Small intestine (tissue), 7 donors: ENCODE data around the gene HOXA6. TPM values are rescaled to one million over a fixed set of nuclear protein-coding genes. Genes with fewer than 3 reads are reported as not detected.

ENCODE experiments used
- DNase-seq, 2 donors: peaks; one replicate each; pipeline versions ENCODE4 v3.0.0 to v3.0.0-alpha.2; 2013
- FAIRE-seq: peaks from 2 replicates; lab custom pipeline; 2012; peaks lifted over from hg19 to GRCh38; lab: Jason Lieb, UNC
- H3K27ac ChIP-seq, 3 donors: one replicate each; pipeline ENCODE4 v1.5.1; 2013; ENCODE audit warnings: low read length in 2 of 3, mild to moderate bottlenecking in 2 of 3, control low read depth in 1 of 3, inconsistent platforms in 1 of 3, low read depth in 1 of 3, moderate library complexity in 1 of 3
- H3K27me3 ChIP-seq, 3 donors: one replicate each; pipeline ENCODE4 v1.6.1; 2013; ENCODE audit warnings: low read length in 3 of 3, inconsistent platforms in 1 of 3; ENCODE audit not compliant: control insufficient read depth in 3 of 3, insufficient read depth in 3 of 3
- H3K36me3 ChIP-seq, 3 donors: one replicate each; pipeline ENCODE4 v1.6.1; 2013; ENCODE audit warnings: low read length in 3 of 3, inconsistent platforms in 1 of 3, low read depth in 1 of 3, mild to moderate bottlenecking in 1 of 3, moderate library complexity in 1 of 3; ENCODE audit not compliant: control insufficient read depth in 3 of 3, insufficient read depth in 2 of 3
- H3K4me1 ChIP-seq, 3 donors: one replicate each; pipeline ENCODE4 v1.6.1; 2013; ENCODE audit warnings: low read length in 2 of 3, inconsistent platforms in 1 of 3, low read depth in 1 of 3, mild to moderate bottlenecking in 1 of 3, moderate library complexity in 1 of 3; ENCODE audit not compliant: control insufficient read depth in 3 of 3, insufficient read depth in 2 of 3
- H3K4me3 ChIP-seq, 3 donors: one replicate each; pipeline ENCODE4 v1.5.1; 2013; ENCODE audit warnings: low read length in 3 of 3, control low read depth in 1 of 3, inconsistent platforms in 1 of 3, low read depth in 1 of 3, mild to moderate bottlenecking in 1 of 3, moderate library complexity in 1 of 3
- H3K9me3 ChIP-seq, 2 donors: one replicate each; pipeline ENCODE4 v1.6.1; 2013; ENCODE audit warnings: low read depth in 1 of 2, low read length in 1 of 2; ENCODE audit not compliant: control insufficient read depth in 2 of 2, insufficient read depth in 1 of 2
- WGBS, 3 donors: extraction: QIAGEN DNeasy Blood & Tissue Kit; methylation state at CpG; one replicate each; pipeline ENCODE4 v1.1.7; 2013; 5-methylcytosine and 5-hydroxymethylcytosine counted together
- polyA plus RNA-seq, 4 donors: library from polyadenylated mRNA; stranded (reverse) in 3 of 4; unstranded in 1 of 4; fragments of 200-250 nt in 3 of 4; fragments of 120-200 nt in 1 of 4; gene quantifications; one replicate each; pipeline versions ENCODE4 v1.2.1 to v1.2.3, GENCODE V29; 2013
- donor health status: healthy with polysubstance abuse.
- donor health status: control.
- donor health status: control.
- donor health status: Bipolar disorder and iron deficiency.
- donor health status: healthy.

Gene HOXA6
- polyA plus RNA-seq, 4 donors, result 0.46 to 29.7 (median 0.81) TPM; not detected in 1

- DNase-seq (no peak), FAIRE-seq (no peak)
- no peaks in the 10 kb centered on the region for H3K9me3 ChIP-seq
- peaks cover 0 to 4% (median 0%) of the 10 kb centered on the region in 3 donors for H3K36me3 ChIP-seq
- peak overlapping the region in 1 of 3 donors; percentile 61 for H3K27ac ChIP-seq
- peaks cover 0 to 6% (median 0%) of the 10 kb centered on the region in 3 donors for H3K27me3 ChIP-seq
- 71 to 79% (median 76%) methylated on average over 2 of the region's 2 CpGs for WGBS, 3 donors
- H3K4me1 ChIP-seq, result peaks cover 0 to 59% (median 9%) of the 10 kb centered on the region in 3 donors
- no peak overlapping the region for H3K4me3 ChIP-seq
These were observed 15.4 kb downstream of the HOXA6 start for GRCh38 chr7:27132214-27132613.

- no peak for FAIRE-seq
These were observed 16.2 kb downstream of the HOXA6 start for GRCh38 chr7:27131390-27131819.

GRCh38 chr7:27130540-27131389 lies 16.8 kb downstream of the HOXA6 start, which contains the start of gene HOXA4:
TSS of gene HOXA4 (minus strand) at chr7:27130757. CDS start at chr7:27130733, 24 bp downstream.
- FAIRE-seq (no peak), DNase-seq (peak; percentile 84 to 96)
- Histone ChIP-seq H3K36me3 (peaks cover 0 to 4% (median 0%) of the 10 kb centered on the region in 3 donors), H3K4me1 (peaks cover 0 to 54% (median 11%) of the 10 kb centered on the region in 3 donors), H3K9me3 (no peaks in the 10 kb centered on the region), H3K27ac (peak within 1 kb of the TSS; percentile 63 to 87 (median 85)), H3K4me3 (peak within 1 kb of the TSS; percentile 45 to 85 (median 70)), H3K27me3 (peaks cover 0 to 6% (median 0%) of the 10 kb centered on the region in 3 donors)
- WGBS, 3 donors, result 4 to 14% (median 6%) methylated on average over 56 to 67 of the region's 67 CpGs

More at GRCh38 chr7:27131390-27131819, 16.2 kb downstream of the HOXA6 start:
- Histone ChIP-seq H3K27ac (peak overlapping the region; percentile 63 to 87 (median 85)), H3K4me1 (peaks cover 0 to 54% (median 9%) of the 10 kb centered on the region in 3 donors), H3K36me3 (peaks cover 0 to 4% (median 0%) of the 10 kb centered on the region in 3 donors), H3K4me3 (peak overlapping the region in 2 of 3 donors; percentile 70 to 85), H3K27me3 (peaks cover 0 to 6% (median 0%) of the 10 kb centered on the region in 3 donors), H3K9me3 (no peaks in the 10 kb centered on the region)
- DNase-seq, result no peak
- 44 to 52% (median 46%) methylated on average over 12 of the region's 12 CpGs for WGBS, 3 donors

- DNase-seq, result peak; percentile 68 to 80
- no peaks in the 10 kb centered on the region for H3K9me3 ChIP-seq
- H3K27me3 ChIP-seq, result peaks cover 0 to 6% (median 0%) of the 10 kb centered on the region in 3 donors
- peaks cover 0 to 55% (median 11%) of the 10 kb centered on the region in 3 donors for H3K4me1 ChIP-seq
- no peak for FAIRE-seq
- H3K4me3 ChIP-seq, result peak overlapping the region; percentile 35 to 85 (median 70)
- peak overlapping the region; percentile 30 to 78 (median 71) for H3K27ac ChIP-seq
- WGBS, 3 donors, result 9 to 21% (median 15%) methylated on average over 41 to 72 of the region's 72 CpGs
- peaks cover 0 to 4% (median 0%) of the 10 kb centered on the region in 3 donors for H3K36me3 ChIP-seq
These were observed 17.6 kb downstream of the HOXA6 start for GRCh38 chr7:27129729-27130539.

DNA sequence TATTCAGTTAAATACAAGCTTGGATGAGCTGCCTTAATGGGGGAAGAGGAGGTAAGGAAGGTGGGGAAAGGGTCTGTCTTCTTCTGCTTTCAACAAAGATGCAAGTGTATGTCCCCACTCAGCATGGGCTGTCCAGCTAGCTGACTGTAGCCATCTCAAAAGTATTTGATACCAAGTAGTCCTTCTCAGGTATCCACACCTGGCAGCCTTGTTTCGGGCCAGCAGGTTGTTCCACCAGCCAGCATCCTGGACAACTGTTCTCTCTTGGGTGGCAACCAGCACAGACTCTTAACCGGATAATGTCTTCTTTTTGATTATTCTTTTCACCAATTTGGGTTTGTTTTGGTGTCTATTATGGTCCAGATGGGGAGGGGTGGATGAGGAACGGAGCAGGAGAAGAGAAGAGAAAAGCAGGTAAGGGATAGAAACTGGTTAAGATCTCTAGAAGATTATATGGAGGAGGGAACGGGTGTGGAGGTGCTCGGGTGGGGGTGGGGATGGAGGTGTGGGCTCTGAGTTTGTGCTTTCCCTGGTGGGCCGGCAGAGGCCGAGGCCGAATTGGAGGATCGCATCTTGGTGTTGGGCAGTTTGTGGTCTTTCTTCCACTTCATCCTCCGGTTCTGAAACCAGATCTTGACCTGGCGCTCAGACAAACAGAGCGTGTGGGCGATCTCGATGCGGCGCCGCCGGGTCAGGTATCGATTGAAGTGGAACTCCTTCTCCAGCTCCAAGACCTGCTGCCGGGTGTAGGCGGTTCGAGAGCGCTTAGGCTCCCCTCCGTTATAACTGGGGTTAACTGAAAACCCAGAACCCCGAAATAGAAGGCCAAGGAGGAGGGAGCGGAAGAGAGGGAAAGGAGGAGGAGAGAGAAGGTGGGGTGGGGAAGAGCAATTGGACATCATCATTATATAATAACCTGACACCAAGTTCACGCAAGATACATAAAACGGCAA lies 18.5 kb downstream of the HOXA6 start:
- Histone ChIP-seq H3K27ac (peak overlapping the region in 2 of 3 donors; percentile 71 to 78), H3K27me3 (peaks cover 0 to 6% (median 4%) of the 10 kb centered on the region in 3 donors), H3K4me1 (peaks cover 2 to 53% (median 11%) of the 10 kb centered on the region in 3 donors), H3K9me3 (no peaks in the 10 kb centered on the region), H3K36me3 (peaks cover 0 to 13% (median 0%) of the 10 kb centered on the region in 3 donors), H3K4me3 (peak overlapping the region in 2 of 3 donors; percentile 60 to 70)
- FAIRE-seq (no peak), DNase-seq (no peak)
- WGBS, 3 donors, result 15 to 46% (median 36%) methylated on average over 28 of the region's 28 CpGs

- FAIRE-seq, result no peak
- peaks cover 4 to 53% (median 6%) of the 10 kb centered on the region in 3 donors for H3K4me1 ChIP-seq
- peaks cover 0 to 12% (median 0%) of the 10 kb centered on the region in 3 donors for H3K27me3 ChIP-seq
- 40 to 61% (median 51%) methylated on average over 2 of the region's 2 CpGs for WGBS, 3 donors
- H3K4me3 ChIP-seq, result no peak overlapping the region
- peaks cover 0 to 19% (median 0%) of the 10 kb centered on the region in 3 donors for H3K36me3 ChIP-seq
- peak in 1 of 2 donors; percentile 41 for DNase-seq
- H3K9me3 ChIP-seq, result no peaks in the 10 kb centered on the region
- peak overlapping the region in 2 of 3 donors; percentile 30 to 71 for H3K27ac ChIP-seq
These were observed 19.5 kb downstream of the HOXA6 start for GRCh38 chr7:27128034-27128433.

- FAIRE-seq, result no peak
- Histone ChIP-seq H3K4me1 (peaks cover 4 to 61% (median 6%) of the 10 kb centered on the region in 3 donors), H3K27ac (peak overlapping the region in 2 of 3 donors; percentile 42 to 71), H3K36me3 (peaks cover 0 to 28% (median 0%) of the 10 kb centered on the region in 3 donors), H3K27me3 (peaks cover 0 to 12% (median 0%) of the 10 kb centered on the region in 3 donors), H3K4me3 (no peak overlapping the region), H3K9me3 (no peaks in the 10 kb centered on the region)
- 35 to 38% (median 38%) methylated on average over 3 of the region's 3 CpGs for WGBS, 3 donors
- DNase-seq, result no peak
These were observed 20.8 kb downstream of the HOXA6 start for GRCh38 chr7:27126596-27127327.
